WI38 (cell line): Measurements from ENCODE around the gene RPS26.

ENCODE experiments used
- H3K4me3 ChIP-seq: 2 replicates; pipeline ENCODE4 v1.5.1; 2011; ENCODE audit warnings: low read depth, mild to moderate bottlenecking, control low read depth, low read length
- CTCF ChIP-seq: IDR thresholded peaks from 2 replicates; pipeline ENCODE4 v1.5.1; 2012; ENCODE audit warnings: low read depth, mild to moderate bottlenecking, control low read depth, low read length

The RPS26 gene

GRCh38 chr12:56014205-56014604 is 27.5 kb upstream of the RPS26 start:
- TF ChIP-seq CTCF, result no peak

DNA sequence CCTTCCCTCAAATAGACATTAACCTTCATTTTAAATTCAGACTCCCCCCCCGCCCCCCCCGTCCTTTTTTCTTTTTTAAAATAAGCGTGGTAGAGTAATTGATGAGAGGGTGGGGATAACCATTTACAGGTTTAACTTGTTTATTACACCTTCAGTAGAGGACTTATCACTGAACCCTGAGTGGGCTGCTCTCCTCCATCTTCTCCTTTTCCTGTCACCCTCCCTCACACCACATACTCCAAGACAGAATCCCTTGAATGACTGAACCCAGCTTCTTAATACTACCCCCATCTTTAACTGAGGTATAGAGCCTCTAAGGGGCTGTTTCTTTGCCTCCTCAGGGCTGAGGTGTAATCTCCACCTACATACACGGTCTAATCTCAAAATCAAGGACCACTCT is 24.5 kb upstream of the RPS26 start:
- no peak for TF ChIP-seq CTCF
- H3K4me3 ChIP-seq, result no peak overlapping the region

More at GRCh38 chr12:56014205-56014604, 27.5 kb upstream of the RPS26 start:
- no peak overlapping the region for H3K4me3 ChIP-seq

GRCh38 chr12:56018356-56018755 is 23.4 kb upstream of the RPS26 start:
- H3K4me3 ChIP-seq, result no peak overlapping the region
- no peak for TF ChIP-seq CTCF

DNA sequence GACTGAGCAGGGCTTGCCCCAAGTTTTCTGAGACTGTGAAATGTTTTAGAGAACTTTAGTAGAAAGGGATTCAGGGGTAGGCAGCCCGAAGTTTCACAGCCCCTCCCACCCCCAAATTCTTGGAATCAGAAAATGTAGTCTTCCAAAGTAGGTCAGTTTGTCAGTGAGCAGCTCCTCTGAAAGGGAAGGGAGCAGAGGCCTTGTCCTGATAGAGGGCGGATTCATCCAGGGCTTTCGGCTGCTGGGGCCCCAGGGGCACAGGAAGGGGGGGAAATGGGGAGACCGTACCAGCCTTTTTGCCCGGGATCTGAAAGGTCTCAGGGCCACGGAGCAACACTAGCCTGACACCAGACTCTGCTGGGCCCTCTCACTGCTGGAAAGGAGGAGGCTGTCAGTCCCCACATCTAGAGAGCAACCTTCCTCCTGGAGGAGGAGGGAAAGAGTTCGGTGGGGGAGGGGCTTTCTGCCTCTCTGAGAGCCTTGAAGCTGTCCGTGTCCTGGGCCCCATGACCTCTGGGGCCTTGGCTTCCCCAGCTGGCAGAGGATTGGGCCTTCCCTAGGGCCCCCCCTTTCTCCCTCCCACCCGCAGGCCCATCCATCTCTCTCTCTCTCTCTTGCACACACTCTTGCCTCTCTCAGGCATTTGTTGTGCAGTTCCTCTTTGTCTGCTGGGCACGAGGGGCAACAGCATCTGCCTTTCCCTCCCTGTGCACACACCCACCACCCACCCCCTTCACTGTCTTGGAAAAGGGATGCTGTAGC is 21.1 kb upstream of the RPS26 start, which contains the start of gene IKZF4:
IKZF4 (plus strand) TSS at position 621 of the 762 bp plus-strand sequence. CDS start 451 bp downstream, outside the sequence.
- TF ChIP-seq CTCF, result no peak
- H3K4me3 ChIP-seq, result peak within 1 kb of the TSS; percentile 41

DNA sequence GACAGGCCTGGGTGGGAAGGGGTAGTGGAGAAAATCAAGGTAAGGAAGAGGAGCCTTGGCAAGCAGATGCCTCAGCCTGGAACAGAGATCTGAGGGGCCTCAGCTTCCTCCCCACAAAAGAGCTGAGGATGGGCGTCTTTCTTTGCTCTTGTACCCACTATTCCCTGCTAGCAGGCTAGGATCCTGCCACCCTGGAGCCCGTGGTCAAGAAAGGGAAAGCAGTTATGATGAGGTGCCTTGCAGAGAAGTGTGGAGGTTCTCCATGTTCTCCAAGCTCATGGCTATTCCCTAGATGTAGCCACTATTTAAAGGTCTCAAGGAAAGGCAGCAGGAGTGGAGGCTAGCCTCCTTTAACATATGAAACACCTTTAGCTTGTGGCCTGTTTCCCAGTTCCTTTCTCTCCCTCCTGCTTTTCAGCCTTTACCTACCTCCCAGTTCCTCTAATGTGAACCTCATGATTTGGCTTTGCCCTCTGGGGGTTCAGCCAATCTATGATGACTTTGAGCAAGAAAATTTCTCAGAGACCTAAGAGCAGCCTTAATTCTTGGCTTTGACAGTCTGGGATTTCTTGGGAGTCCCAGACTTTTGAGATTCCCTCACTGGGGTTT is 19.7 kb upstream of the RPS26 start:
- peak overlapping the region; percentile 41 for H3K4me3 ChIP-seq
- TF ChIP-seq CTCF, result no peak

DNA sequence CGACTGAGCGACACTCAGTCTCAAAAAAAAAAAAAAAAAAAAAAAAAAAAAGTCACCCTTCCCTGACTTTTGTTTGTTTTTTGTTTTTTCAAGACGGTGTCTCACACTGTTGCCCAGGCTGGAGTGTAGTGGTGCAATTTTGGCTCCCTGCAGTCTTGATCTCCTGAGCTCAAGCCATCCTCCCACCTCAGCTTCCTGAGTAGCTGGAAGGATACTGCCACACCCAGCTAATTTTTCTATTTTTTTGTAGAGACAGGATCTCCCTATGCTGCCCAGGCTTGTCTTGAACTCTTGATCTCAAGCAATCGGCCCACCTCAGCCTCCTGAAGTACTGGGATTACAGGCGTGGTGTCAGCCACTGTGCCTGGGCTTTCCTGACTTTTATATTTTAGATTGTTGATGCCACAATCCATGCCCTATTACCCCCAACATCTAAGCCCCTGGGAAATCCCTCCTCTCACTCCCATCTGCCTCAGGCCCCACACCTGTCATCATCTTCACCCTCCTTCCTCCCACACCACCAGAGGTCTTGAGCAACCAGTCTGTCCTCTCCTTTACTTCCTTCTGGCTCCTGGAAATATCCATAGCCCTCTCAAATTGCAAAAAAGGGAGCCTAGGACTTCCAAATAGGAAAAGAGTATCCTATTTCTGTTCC is 13.1 kb upstream of the RPS26 start:
- no peak overlapping the region for H3K4me3 ChIP-seq
- TF ChIP-seq CTCF, result no peak

- no peak overlapping the region for H3K4me3 ChIP-seq
- no peak for TF ChIP-seq CTCF
Measured at GRCh38 chr12:56029166-56029519, 12.6 kb upstream of the RPS26 start.
